Forelimb muscle (tissue), 1 donor: ENCODE measurements around the gene ACTR2. TPM values are rescaled to one million over a fixed set of nuclear protein-coding genes. Genes with fewer than 3 reads are reported as not detected.
"Not testable (repeated sequence)": the region's sequence is repeated elsewhere in the genome, so short reads cannot be mapped to it uniquely, and the experiment has no call there.

Experiments
- DNase-seq: peaks from one replicate; pipeline ENCODE4 v3.0.0-alpha.2; 2013; ENCODE audit warnings: low read depth
- polyA plus RNA-seq: library from polyadenylated mRNA; unstranded; fragments of 120-200 nt; gene quantifications from one replicate; pipeline ENCODE4 v1.2.1, GENCODE V29; 2013; ENCODE audit not compliant: insufficient read length

Gene ACTR2
- polyA plus RNA-seq = 110 TPM

- peak; percentile 87 for DNase-seq
These were observed at the start of gene ACTR2 for GRCh38 chr2:65227456-65228262. Gene ACTR2 (plus strand): TSS chr2:65227831. CDS start chr2:65227910, 79 bp downstream.

GRCh38 chr2:65182570-65182969 is 45.1 kb upstream of the ACTR2 start:
- no peak for DNase-seq

GRCh38 chr2:65183406-65183805 is 44.2 kb upstream of the ACTR2 start:
- not testable (repeated sequence) for DNase-seq

GRCh38 chr2:65185012-65185411 is 42.6 kb upstream of the ACTR2 start:
- DNase-seq = no peak

- DNase-seq = no peak
These were observed 41.4 kb upstream of the ACTR2 start for GRCh38 chr2:65186093-65186868.

- peak; percentile 54 for DNase-seq
These were observed 40.5 kb upstream of the ACTR2 start for GRCh38 chr2:65186872-65187851.

- no peak for DNase-seq
These were observed 34.2 kb upstream of the ACTR2 start for GRCh38 chr2:65193446-65193845.

- DNase-seq = no peak
These were observed 28.9 kb upstream of the ACTR2 start for GRCh38 chr2:65198737-65199136.

GRCh38 chr2:65199166-65199565 is 28.5 kb upstream of the ACTR2 start:
- no peak for DNase-seq

- DNase-seq = no peak
These were observed 27.7 kb upstream of the ACTR2 start for GRCh38 chr2:65199891-65200290.

GRCh38 chr2:65204461-65205210 is 23.0 kb upstream of the ACTR2 start:
- DNase-seq = no peak

GRCh38 chr2:65212115-65212514 is 15.5 kb upstream of the ACTR2 start:
- no peak for DNase-seq

- no peak for DNase-seq
These were observed 15.0 kb upstream of the ACTR2 start for GRCh38 chr2:65212619-65213018.

- DNase-seq = no peak
These were observed 14.6 kb upstream of the ACTR2 start for GRCh38 chr2:65213035-65213434.

- DNase-seq = no peak
These were observed 13.3 kb upstream of the ACTR2 start for GRCh38 chr2:65214361-65214760.

- no peak for DNase-seq
These were observed 12.8 kb upstream of the ACTR2 start for GRCh38 chr2:65214843-65215242.

- DNase-seq = no peak
These were observed 11.7 kb upstream of the ACTR2 start for GRCh38 chr2:65215946-65216345.

- DNase-seq = no peak
These were observed 7.0 kb upstream of the ACTR2 start for GRCh38 chr2:65220432-65221131.

- not testable (repeated sequence) for DNase-seq
These were observed 6.4 kb upstream of the ACTR2 start for GRCh38 chr2:65221275-65221674.

GRCh38 chr2:65227020-65227455 is 593 bp upstream of the ACTR2 start:
- no peak for DNase-seq
